Left renal cortex interstitium (tissue), 4 donors: Measurements from ENCODE around the gene CAPZA1. TPM values are rescaled to one million over a fixed set of nuclear protein-coding genes. Genes with fewer than 3 reads are reported as not detected.

Experiments used
- DNase-seq, 4 donors: peaks; one replicate each; pipeline ENCODE4 v3.0.0-alpha.2; 2013; ENCODE audit warnings: low read depth in 4 of 4, low spot score in 2 of 4, missing footprints in 1 of 4
- polyA plus RNA-seq, 4 donors: library from polyadenylated mRNA; unstranded; fragments of 120-200 nt; gene quantifications; one replicate each; pipeline ENCODE4 v1.2.1, GENCODE V29; 2013; ENCODE audit not compliant: insufficient read length in 4 of 4

CAPZA1 gene
- polyA plus RNA-seq, 4 donors = 125 to 145 (median 132) TPM

- peak; percentile 40 to 55 (median 52) for DNase-seq
Measured at GRCh38 chr1:112674986-112675727, 55.5 kb downstream of the CAPZA1 start.

- DNase-seq = no peak
Measured at GRCh38 chr1:112675728-112676381, 56.2 kb downstream of the CAPZA1 start.

- DNase-seq = no peak
Measured at GRCh38 chr1:112676543-112676942, 56.9 kb downstream of the CAPZA1 start.

- no peak for DNase-seq
Measured at GRCh38 chr1:112677501-112677900, 57.9 kb downstream of the CAPZA1 start.

- DNase-seq = no peak
Measured at GRCh38 chr1:112678605-112679004, 59.0 kb downstream of the CAPZA1 start.

GRCh38 chr1:112685913-112686312, 66.3 kb downstream of the CAPZA1 start:
- DNase-seq = no peak

GRCh38 chr1:112686417-112686816, 66.8 kb downstream of the CAPZA1 start:
- DNase-seq = no peak

GRCh38 chr1:112686835-112687234, 67.2 kb downstream of the CAPZA1 start:
- no peak for DNase-seq

- no peak for DNase-seq
Measured at GRCh38 chr1:112687361-112687760, 67.7 kb downstream of the CAPZA1 start.

GRCh38 chr1:112687785-112688496, 68.3 kb downstream of the CAPZA1 start:
- DNase-seq = no peak

GRCh38 chr1:112688781-112689193, 69.2 kb downstream of the CAPZA1 start:
- DNase-seq = no peak

- DNase-seq = no peak
Measured at GRCh38 chr1:112689196-112689841, 69.7 kb downstream of the CAPZA1 start.

GRCh38 chr1:112689842-112690237, 70.2 kb downstream of the CAPZA1 start:
- no peak for DNase-seq

GRCh38 chr1:112692681-112693080, 73.0 kb downstream of the CAPZA1 start:
- DNase-seq = no peak

- no peak for DNase-seq
Measured at GRCh38 chr1:112693821-112694220, 74.2 kb downstream of the CAPZA1 start.

GRCh38 chr1:112694363-112694929, 74.8 kb downstream of the CAPZA1 start:
- no peak for DNase-seq

- DNase-seq = no peak
Measured at GRCh38 chr1:112695276-112695675, 75.6 kb downstream of the CAPZA1 start.

GRCh38 chr1:112696578-112697314, 77.1 kb downstream of the CAPZA1 start:
- no peak for DNase-seq

- no peak for DNase-seq
Measured at GRCh38 chr1:112697781-112698201, 78.2 kb downstream of the CAPZA1 start.
